Measurements from ENCODE around the gene POU2F3.
"Not testable (repeated sequence)": the region's sequence is repeated elsewhere in the genome, so short reads cannot be mapped to it uniquely, and the experiment has no call there.

POU2F3 gene

GRCh38 chr11:120256178-120256577, 16.2 kb downstream of the POU2F3 start:
- DNase-seq, result no peak

- DNase-seq, result no peak
Measured at GRCh38 chr11:120256779-120257178, 16.8 kb downstream of the POU2F3 start.

- DNase-seq, result no peak
Measured at GRCh38 chr11:120257346-120257745, 17.4 kb downstream of the POU2F3 start.

GRCh38 chr11:120258661-120259060, 18.7 kb downstream of the POU2F3 start:
- DNase-seq, result no peak

- no peak for DNase-seq
Measured at GRCh38 chr11:120259241-120259640, 19.3 kb downstream of the POU2F3 start.

GRCh38 chr11:120259988-120260565, 20.1 kb downstream of the POU2F3 start:
- no peak for DNase-seq

- DNase-seq, result no peak
Measured at GRCh38 chr11:120260616-120261015, 20.7 kb downstream of the POU2F3 start.

- DNase-seq, result no peak
Measured at GRCh38 chr11:120261321-120261720, 21.4 kb downstream of the POU2F3 start.

- DNase-seq, result no peak
Measured at GRCh38 chr11:120261931-120262330, 22.0 kb downstream of the POU2F3 start.

GRCh38 chr11:120267319-120267718, 27.4 kb downstream of the POU2F3 start:
- no peak for DNase-seq

- no peak for DNase-seq
Measured at GRCh38 chr11:120268686-120269085, 28.7 kb downstream of the POU2F3 start.

- DNase-seq, result no peak
Measured at GRCh38 chr11:120270386-120270785, 30.4 kb downstream of the POU2F3 start.

- DNase-seq, result no peak
Measured at GRCh38 chr11:120271672-120272071, 31.7 kb downstream of the POU2F3 start.

- no peak for DNase-seq
Measured at GRCh38 chr11:120272303-120272702, 32.4 kb downstream of the POU2F3 start.

- DNase-seq, result no peak
Measured at GRCh38 chr11:120273432-120273831, 33.5 kb downstream of the POU2F3 start.

- DNase-seq, result not testable (repeated sequence)
Measured at GRCh38 chr11:120273956-120274355, 34.0 kb downstream of the POU2F3 start.

- DNase-seq, result no peak
Measured at GRCh38 chr11:120279502-120279901, 39.6 kb downstream of the POU2F3 start.

GRCh38 chr11:120280600-120281051, 40.7 kb downstream of the POU2F3 start:
- DNase-seq, result no peak

GRCh38 chr11:120281143-120281795, 41.3 kb downstream of the POU2F3 start:
- DNase-seq, result no peak

GRCh38 chr11:120283124-120283523, 43.2 kb downstream of the POU2F3 start:
- DNase-seq, result no peak

- DNase-seq, result no peak
Measured at GRCh38 chr11:120284272-120284671, 44.3 kb downstream of the POU2F3 start.

GRCh38 chr11:120285256-120285655, 45.3 kb downstream of the POU2F3 start:
- DNase-seq, result no peak

GRCh38 chr11:120288021-120288420, 48.1 kb downstream of the POU2F3 start:
- DNase-seq, result no peak

- no peak for DNase-seq
Measured at GRCh38 chr11:120289426-120289825, 49.5 kb downstream of the POU2F3 start.

GRCh38 chr11:120290956-120291355, 51.0 kb downstream of the POU2F3 start:
- no peak for DNase-seq
